Ovary (tissue), 9 donors: ENCODE measurements around the gene OCLN. TPM values are rescaled to one million over a fixed set of nuclear protein-coding genes. Genes with fewer than 3 reads are reported as not detected.
"Not testable (repeated sequence)": the region's sequence is repeated elsewhere in the genome, so short reads cannot be mapped to it uniquely, and the experiment has no call there.

Experiments
- DNase-seq, 5 donors: peaks; one replicate each; pipeline ENCODE4 v3.0.0-alpha.2; 2019 to 2020
- H3K27ac ChIP-seq, 2 donors: fragments of 200-600 bp; one replicate each; pipeline versions ENCODE4 v1.5.1 to v1.8.0; 2019 to 2022
- H3K27me3 ChIP-seq: fragments of 200-600 bp; one replicate; pipeline ENCODE4 v1.8.0; 2022
- H3K36me3 ChIP-seq: fragments of 200-600 bp; sonication (generic); one replicate; pipeline ENCODE4 v1.5.1; 2019
- H3K4me1 ChIP-seq: one replicate; pipeline ENCODE4 v1.8.1; 2013; ENCODE audit warnings: mild to moderate bottlenecking, moderate library complexity; ENCODE audit not compliant: insufficient read depth
- H3K4me3 ChIP-seq: fragments of 200-600 bp; sonication (generic); one replicate; pipeline ENCODE4 v1.5.1; 2017
- H3K9me3 ChIP-seq, 2 donors: fragments of 200-600 bp in 1 of 2; sonication (generic) in 1 of 2; one replicate each; pipeline versions ENCODE4 v1.5.1 to v1.8.1; 2013 to 2019; ENCODE audit warnings: mild to moderate bottlenecking in 1 of 2, moderate library complexity in 1 of 2
- EP300 ChIP-seq: sonication (generic); formaldehyde crosslinking; IDR thresholded peaks from one replicate; pipeline ENCODE4 v1.6.1; 2017; ENCODE audit warnings: antibody characterized with exemption
- POLR2A ChIP-seq: fragments of 450-650 bp; IDR thresholded peaks from one replicate; pipeline ENCODE4 v1.6.1; 2017; ENCODE audit warnings: antibody characterized with exemption, mild to moderate bottlenecking, moderate library complexity
- WGBS, 3 donors: extraction: QIAGEN DNeasy Blood & Tissue Kit in 1 of 3; methylation state at CpG; one replicate each; pipeline versions ENCODE4 v1.1.5 to v1.1.7; 2013 to 2017; 5-methylcytosine and 5-hydroxymethylcytosine counted together
- intact Hi-C, 4 donors: fragments of 100-400 bp; cut with DNase I; formaldehyde crosslinking; loops; one replicate each; pipeline versions ENCODE4 v1.11.0 to v1.15.1; 2022 to 2023
- polyA plus RNA-seq, 2 donors: library from polyadenylated mRNA; stranded (reverse); fragments of 200-250 nt in 1 of 2; fragments of 350-450 nt in 1 of 2; fragmentation: Illumina TruSeq in 1 of 2; extraction: RNeasy Lipid Tissue Mini Kit (QIAGEN cat#74804) in 1 of 2; gene quantifications; one replicate each; pipeline ENCODE4 v1.2.3, GENCODE V29; 2013 to 2014
- total RNA-seq, 7 donors: library from RNA; depleted of rRNA in 2 of 7; stranded (reverse); fragments of >200 nt in 2 of 7; fragmentation: NEBNext Ultra II Directional in 3 of 7; extraction: Animal tissue kit (Norgen Biotek cat#: 25700) in 3 of 7; gene quantifications; one replicate each; pipeline versions ENCODE4 v1.1.0 to v1.2.4, GENCODE V29; 2016 to 2023
- TF ChIP-seq, protein P1 (sequence below), 3 donors: fragments of 450-650 bp in 2 of 3; fragments of 200-600 bp in 1 of 3; IDR thresholded peaks; one replicate each; pipeline versions ENCODE4 v1.5.1 to v1.8.0; 2016 to 2022; ENCODE audit warnings: antibody characterized with exemption in 3 of 3, mild to moderate bottlenecking in 1 of 3
- donor health status: DM: no; HTN: no; CAD: no; lungs with moderate emphysema.
- donor health status: DM: no; HTN: no; CAD: no.
- donor health status: Bipolar disorder and iron deficiency.
- donor health status: DM: yes; HTN: yes; CAD: no.
- donor health status: DM: no; HTN: no; CAD: no.
- donor health status: DM: yes; HTN: yes; CAD: no.

Gene OCLN
- total and polyA plus RNA-seq, 9 donors: 0.70 to 23.9 (median 2.9) TPM

DNA sequence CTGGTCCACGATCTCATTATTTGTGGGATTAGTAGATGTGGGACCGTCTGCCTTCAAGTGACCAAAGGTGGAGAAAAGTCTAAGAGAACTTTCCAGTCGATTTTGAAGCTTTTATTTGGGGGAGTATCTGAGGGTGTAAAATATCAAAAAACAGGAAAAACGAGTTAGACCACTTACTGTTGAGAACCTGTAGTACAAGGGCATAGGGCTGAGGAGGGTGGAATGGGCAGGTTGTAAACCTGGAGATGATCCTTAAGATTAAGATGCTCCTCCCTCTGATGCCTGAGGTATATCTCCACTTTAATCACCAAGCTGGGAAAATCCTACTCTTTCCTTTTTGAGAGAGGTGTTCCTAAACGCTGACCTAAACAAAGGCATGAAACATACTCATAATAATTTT lies 35.4 kb downstream of the OCLN start:
- H3K4me3 ChIP-seq: no peak overlapping the region
- no peak for DNase-seq
- 56 to 59% (median 58%) methylated on average over 5 of the region's 5 CpGs for WGBS, 3 donors
- H3K4me1 ChIP-seq: no peaks in the 10 kb centered on the region
- no peaks in the 10 kb centered on the region for H3K36me3 ChIP-seq
- no peaks in the 10 kb centered on the region for H3K27me3 ChIP-seq
- intact Hi-C loops: no loop called here
- TF ChIP-seq EP300: no peak
- TF ChIP-seq, protein P1, sequence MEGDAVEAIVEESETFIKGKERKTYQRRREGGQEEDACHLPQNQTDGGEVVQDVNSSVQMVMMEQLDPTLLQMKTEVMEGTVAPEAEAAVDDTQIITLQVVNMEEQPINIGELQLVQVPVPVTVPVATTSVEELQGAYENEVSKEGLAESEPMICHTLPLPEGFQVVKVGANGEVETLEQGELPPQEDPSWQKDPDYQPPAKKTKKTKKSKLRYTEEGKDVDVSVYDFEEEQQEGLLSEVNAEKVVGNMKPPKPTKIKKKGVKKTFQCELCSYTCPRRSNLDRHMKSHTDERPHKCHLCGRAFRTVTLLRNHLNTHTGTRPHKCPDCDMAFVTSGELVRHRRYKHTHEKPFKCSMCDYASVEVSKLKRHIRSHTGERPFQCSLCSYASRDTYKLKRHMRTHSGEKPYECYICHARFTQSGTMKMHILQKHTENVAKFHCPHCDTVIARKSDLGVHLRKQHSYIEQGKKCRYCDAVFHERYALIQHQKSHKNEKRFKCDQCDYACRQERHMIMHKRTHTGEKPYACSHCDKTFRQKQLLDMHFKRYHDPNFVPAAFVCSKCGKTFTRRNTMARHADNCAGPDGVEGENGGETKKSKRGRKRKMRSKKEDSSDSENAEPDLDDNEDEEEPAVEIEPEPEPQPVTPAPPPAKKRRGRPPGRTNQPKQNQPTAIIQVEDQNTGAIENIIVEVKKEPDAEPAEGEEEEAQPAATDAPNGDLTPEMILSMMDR (IDR thresholded peaks at IDR 0.05): no peak
- no peak for TF ChIP-seq POLR2A
- H3K27ac ChIP-seq: no peak overlapping the region
- H3K9me3 ChIP-seq: no peaks in the 10 kb centered on the region

DNA sequence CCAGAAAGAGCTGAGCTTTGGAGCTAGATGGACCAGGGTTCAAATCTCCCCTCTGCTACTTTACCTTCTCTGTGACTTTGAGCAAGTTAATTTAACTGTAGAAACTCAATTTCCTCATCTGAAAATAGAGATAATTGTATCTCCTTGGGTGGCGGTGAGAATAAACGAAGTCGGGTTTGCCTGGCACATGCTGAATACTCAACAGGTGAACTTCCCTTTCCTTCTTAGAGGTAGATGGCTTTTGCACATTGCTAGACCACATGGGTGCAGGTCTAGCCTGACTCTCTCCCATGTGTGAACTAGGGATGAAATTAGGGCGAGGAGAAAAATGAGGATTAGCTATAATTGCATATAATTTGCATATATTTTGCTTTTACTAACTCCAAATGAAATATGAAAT lies 36.0 kb downstream of the OCLN start:
- intact Hi-C loops: no loop called here
- H3K4me1 ChIP-seq: no peaks in the 10 kb centered on the region
- DNase-seq: no peak
- no peaks in the 10 kb centered on the region for H3K36me3 ChIP-seq
- WGBS, 3 donors: 84 to 90% (median 85%) methylated on average over 4 of the region's 4 CpGs
- TF ChIP-seq, protein P1 (IDR thresholded peaks at IDR 0.05): no peak
- TF ChIP-seq POLR2A (no peak), EP300 (no peak)
- no peak overlapping the region for H3K4me3 ChIP-seq
- no peaks in the 10 kb centered on the region for H3K9me3 ChIP-seq
- no peak overlapping the region for H3K27ac ChIP-seq
- H3K27me3 ChIP-seq: no peaks in the 10 kb centered on the region

DNA sequence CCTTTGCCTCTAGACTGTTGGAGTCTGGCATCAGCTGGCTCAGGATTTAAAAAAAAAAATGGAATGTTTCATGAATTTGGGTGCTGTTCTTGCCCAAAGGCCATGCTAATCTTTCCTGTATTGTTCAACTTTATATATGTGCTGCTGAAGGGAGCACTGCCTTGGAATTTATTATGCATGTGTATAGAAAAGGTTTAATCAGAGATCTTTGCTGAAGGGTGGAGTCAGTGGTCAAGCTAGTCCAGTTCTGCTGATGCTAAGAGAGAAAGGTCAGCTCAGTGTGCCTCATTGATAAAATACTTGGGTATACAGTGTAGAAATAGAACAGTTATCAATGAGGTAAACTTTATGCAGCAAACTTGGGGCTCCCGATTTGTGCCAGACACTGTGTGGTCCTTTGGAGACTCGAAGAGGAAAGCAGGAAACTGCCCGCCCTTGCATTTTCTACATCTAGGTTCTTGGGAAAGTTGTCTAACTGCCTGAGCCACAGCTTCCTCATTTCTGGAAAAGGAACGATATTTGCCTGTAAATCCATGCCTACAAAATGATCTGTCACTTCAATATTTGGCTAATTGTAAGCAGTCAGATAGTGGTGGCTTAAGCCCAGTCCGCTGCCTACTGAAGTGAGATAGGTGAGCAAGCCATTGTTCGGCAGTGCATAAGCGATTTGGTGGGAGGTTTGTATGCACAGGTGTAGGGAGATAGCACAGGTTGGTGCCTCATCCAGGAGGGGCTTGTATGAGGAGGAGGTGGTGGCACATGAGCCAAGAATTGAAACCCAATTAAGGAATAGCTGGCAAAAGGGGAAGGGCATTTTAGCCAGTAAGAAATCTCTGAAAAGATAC lies 38.2 kb downstream of the OCLN start:
- Histone ChIP-seq H3K4me1 (no peaks in the 10 kb centered on the region), H3K4me3 (no peak overlapping the region), H3K9me3 (no peaks in the 10 kb centered on the region), H3K36me3 (no peaks in the 10 kb centered on the region), H3K27me3 (no peaks in the 10 kb centered on the region), H3K27ac (no peak overlapping the region)
- intact Hi-C loops: no loop called here
- TF ChIP-seq POLR2A (no peak), EP300 (no peak)
- TF ChIP-seq, protein P1 (IDR thresholded peaks at IDR 0.05): no peak
- no peak for DNase-seq
- 27 to 55% (median 42%) methylated on average over 7 of the region's 7 CpGs for WGBS, 3 donors

GRCh38 chr5:69531406-69531801 lies 38.8 kb downstream of the OCLN start:
- intact Hi-C loops: no loop called here
- WGBS, 3 donors: 4 to 8% (median 7%) methylated on average over 3 of the region's 3 CpGs
- Histone ChIP-seq H3K27me3 (no peaks in the 10 kb centered on the region), H3K4me3 (no peak overlapping the region), H3K36me3 (no peaks in the 10 kb centered on the region), H3K9me3 (no peaks in the 10 kb centered on the region), H3K27ac (no peak overlapping the region), H3K4me1 (no peaks in the 10 kb centered on the region)
- DNase-seq: no peak
- TF ChIP-seq POLR2A (no peak), EP300 (no peak)
- TF ChIP-seq, protein P1 (IDR thresholded peaks at IDR 0.05): no peak

DNA sequence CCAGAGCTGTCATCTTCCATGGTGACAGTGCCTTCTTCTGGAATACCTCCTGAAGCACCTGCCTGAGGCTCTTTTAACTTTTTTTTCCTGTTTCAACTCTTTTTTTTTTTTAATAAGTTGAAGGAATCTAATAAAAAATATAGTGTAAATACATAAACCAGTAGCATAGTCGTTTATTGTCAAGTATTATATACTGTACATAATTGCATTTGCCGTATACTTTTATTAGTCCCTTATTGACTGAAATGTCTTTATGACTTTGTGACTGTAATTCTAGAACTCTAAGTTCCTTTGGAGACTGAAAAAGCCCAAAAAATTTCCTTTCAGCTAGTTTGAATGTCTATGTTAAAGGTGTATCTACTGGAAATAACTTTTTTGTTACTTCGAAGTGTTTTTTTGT lies 45.3 kb downstream of the OCLN start:
- H3K4me1 ChIP-seq, H3K9me3 ChIP-seq, DNase-seq, H3K36me3 ChIP-seq, intact Hi-C loops, H3K27ac ChIP-seq, H3K27me3 ChIP-seq, H3K4me3 ChIP-seq: not testable (repeated sequence)
- 70 to 76% (median 75%) methylated on average over 2 to 3 of the region's 3 CpGs for WGBS, 3 donors

DNA sequence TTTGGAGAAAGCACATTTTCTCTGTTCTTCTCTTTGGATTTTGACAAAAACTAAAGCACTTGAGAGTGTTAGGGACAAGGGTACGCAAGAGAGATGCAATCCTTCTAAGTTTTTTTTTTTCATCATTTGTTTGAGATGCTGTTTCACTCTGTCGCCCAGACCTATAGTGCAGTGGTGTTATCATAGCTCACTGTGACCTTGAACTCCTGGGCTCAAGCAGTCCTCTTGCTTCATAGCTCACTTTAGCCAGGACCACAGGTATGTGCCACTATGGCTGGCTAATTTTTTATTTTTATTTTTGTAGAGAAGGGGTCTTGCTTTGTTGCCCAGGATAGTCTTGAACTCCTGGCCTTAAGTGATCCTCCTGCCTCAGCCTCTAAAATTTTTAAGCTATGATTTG lies 46.1 kb downstream of the OCLN start:
- H3K27ac ChIP-seq, H3K4me3 ChIP-seq, H3K36me3 ChIP-seq, H3K27me3 ChIP-seq, H3K9me3 ChIP-seq, intact Hi-C loops, DNase-seq, H3K4me1 ChIP-seq: not testable (repeated sequence)
- 43 to 70% (median 52%) methylated on average over 1 to 2 of the region's 2 CpGs for WGBS, 3 donors

- H3K4me1 ChIP-seq, H3K9me3 ChIP-seq, intact Hi-C loops, H3K4me3 ChIP-seq, DNase-seq, H3K36me3 ChIP-seq, H3K27ac ChIP-seq, H3K27me3 ChIP-seq: not testable (repeated sequence)
- no CpG with 5 or more reads among the region's 1 CpG for WGBS, 3 donors
These were observed 48.8 kb downstream of the OCLN start for GRCh38 chr5:69541347-69541746.
